ENCODE results near the gene CREB3L4.
A peak's percentile ranks its signal among the peaks of the same experiment; 100 is the strongest.

The CREB3L4 gene

GRCh38 chr1:153963850-153964331 is 3.8 kb upstream of the CREB3L4 start (continued):
- TF ChIP-seq ZNF280C (tag by site-specific recombination; IDR thresholded peaks at IDR 0.05) (no peak), ZNF513 (tag by site-specific recombination; IDR thresholded peaks at IDR 0.05) (no peak), ZNF433 (tag by site-specific recombination; IDR thresholded peaks at IDR 0.05; ENCODE audit: low read depth) (no peak), ZNF544 (tag by site-specific recombination; IDR thresholded peaks at IDR 0.05) (no peak), ZNF585B (tag by site-specific recombination; IDR thresholded peaks at IDR 0.05) (no peak), ZNF174 (tag by site-specific recombination; IDR thresholded peaks at IDR 0.05) (no peak), ZNF623 (tag by site-specific recombination; IDR thresholded peaks at IDR 0.05) (0 out of 2 replicates have a peak, but pooled peaks have one; percentile 15), ZBTB44 (tag by site-specific recombination; IDR thresholded peaks at IDR 0.05) (no peak), ZNF664 (tag by site-specific recombination; IDR thresholded peaks at IDR 0.05) (no peak), ZNF341 (tag by site-specific recombination; IDR thresholded peaks at IDR 0.05; ENCODE audit: low read depth) (peak; percentile 98), KLF8 (tag by site-specific recombination; IDR thresholded peaks at IDR 0.05) (peak; percentile 9; the same call in 1 of the 2 replicates)

- no peaks in the 10 kb centered on the region; the same call in 1 of the 2 replicates for H3K4me1 ChIP-seq (ENCODE audit: control insufficient read depth, insufficient read depth, low read length)
- peak overlapping the region; percentile 87 for H3K27ac ChIP-seq (ENCODE audit: extremely low read depth, low read depth, low read length)
- ChIA-PET CTCF (interaction anchor here (0.8 to 3.1 kb wide), 8 partner anchors 9 to 340 kb away, joined by 4 to 19 read pairs (median 6); partner anchors contain the start of genes JTB, RAB13, S100A1 and S100A13), POLR2A (interaction anchor here (0.7 to 5.2 kb wide), 17 partner anchors 9 to 403 kb away, joined by 3 to 137 read pairs (median 7); partner anchors contain the start of genes CHTOP, CRTC2, DENND4B and GATAD2B)
- peak overlapping the region; percentile 29 for H3K4me3 ChIP-seq (ENCODE audit: low read depth, low read length)
- H3K9me3 ChIP-seq (ENCODE audit: control insufficient read depth, insufficient read depth, low read depth, low read length): no peaks in the 10 kb centered on the region
- TF ChIP-seq KLF8 (tag by site-specific recombination; IDR thresholded peaks at IDR 0.05): no peak
- 0 out of 2 replicates have a peak, but pooled peaks have one; percentile 27 for TF ChIP-seq ZNF660 (tag by site-specific recombination; IDR thresholded peaks at IDR 0.05)
- H3K36me3 ChIP-seq (ENCODE audit: control insufficient read depth in 2 of 2, insufficient read depth in 1 of 2, low read length in 2 of 2): peaks cover 0 to 11% of the 10 kb centered on the region in 2 experiments; a peak in 2 of 3 replicates
Observed at GRCh38 chr1:153968000-153968363, 280 bp downstream of the CREB3L4 start.

GRCh38 chr1:153968408-153968807 is 706 bp downstream of the CREB3L4 start:
- TF ChIP-seq AEBP2 (tag by site-specific recombination; IDR thresholded peaks at IDR 0.05; ENCODE audit: borderline replicate concordance): no peak
- 0 out of 2 replicates have a peak, but pooled peaks have one; percentile 17 for TF ChIP-seq ZFHX2 (tag by site-specific recombination; conservative IDR thresholded peaks at IDR 0.05)
- ChIA-PET CTCF (interaction anchor here (0.5 to 3.1 kb wide), 7 partner anchors 8 to 341 kb away, joined by 4 to 19 read pairs (median 5); partner anchors contain the start of genes JTB, RAB13, S100A1 and S100A13), POLR2A (interaction anchor here (1.9 to 5.2 kb wide), 5 partner anchors 9 to 46 kb away, joined by 7 to 137 read pairs (median 31); partner anchors contain the start of genes GATAD2B, JTB, RAB13 and RPS27)
- H3K4me1 ChIP-seq (ENCODE audit: control insufficient read depth, insufficient read depth, low read length): no peaks in the 10 kb centered on the region; the same call in 1 of the 2 replicates
- H3K4me3 ChIP-seq (ENCODE audit: low read depth, low read length): peak overlapping the region; percentile 29
- H3K9me3 ChIP-seq (ENCODE audit: control insufficient read depth, insufficient read depth, low read depth, low read length): no peaks in the 10 kb centered on the region
- H3K27ac ChIP-seq (ENCODE audit: extremely low read depth, low read depth, low read length): no peak overlapping the region; the same call in 1 of the 2 replicates
- H3K36me3 ChIP-seq (ENCODE audit: control insufficient read depth in 2 of 2, insufficient read depth in 1 of 2, low read length in 2 of 2): peaks cover 0 to 15% of the 10 kb centered on the region in 2 experiments; a peak in 2 of 3 replicates

All from HEK293 (cell line).